Effector CD4-positive, alpha-beta T cell (primary cell): Measurements from ENCODE around the gene CFD.
"Not testable (repeated sequence)": the region's sequence is repeated elsewhere in the genome, so short reads cannot be mapped to it uniquely, and the experiment has no call there.

Source experiments
- DNase-seq: peaks from one replicate; pipeline ENCODE4 v3.0.0-alpha.2; 2020

CFD gene

DNA sequence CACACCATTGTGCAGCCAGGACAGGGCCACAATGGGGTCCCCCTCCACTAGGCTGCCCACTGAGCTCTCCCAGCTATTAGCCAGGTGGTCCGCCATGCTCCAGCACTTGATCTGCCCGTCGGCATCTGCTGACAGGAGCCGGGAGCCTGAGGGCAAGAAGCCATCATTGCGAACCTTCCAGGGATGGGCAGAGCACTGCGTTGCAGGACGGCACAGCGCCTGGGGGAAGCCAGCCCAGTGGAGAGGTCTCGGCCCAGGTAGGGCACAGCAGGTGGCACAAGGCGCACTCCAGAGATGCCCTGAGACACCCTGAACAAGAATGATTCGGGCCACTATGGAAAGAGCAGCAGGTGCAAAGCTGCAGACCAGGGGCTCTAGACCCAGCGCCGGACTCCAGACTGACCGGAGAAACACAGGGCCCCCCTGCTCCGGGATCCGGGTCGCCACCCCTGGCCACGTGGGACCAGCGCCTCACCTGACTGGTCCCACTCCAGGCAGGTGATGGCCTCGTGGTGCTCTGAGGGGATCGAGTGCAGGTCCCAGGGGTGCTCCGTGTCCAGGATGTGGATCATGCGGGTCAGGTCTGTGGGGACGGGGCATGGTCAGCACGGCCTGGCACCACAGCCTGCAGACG lies 30.3 kb downstream of the CFD start:
- DNase-seq, result no peak

DNA sequence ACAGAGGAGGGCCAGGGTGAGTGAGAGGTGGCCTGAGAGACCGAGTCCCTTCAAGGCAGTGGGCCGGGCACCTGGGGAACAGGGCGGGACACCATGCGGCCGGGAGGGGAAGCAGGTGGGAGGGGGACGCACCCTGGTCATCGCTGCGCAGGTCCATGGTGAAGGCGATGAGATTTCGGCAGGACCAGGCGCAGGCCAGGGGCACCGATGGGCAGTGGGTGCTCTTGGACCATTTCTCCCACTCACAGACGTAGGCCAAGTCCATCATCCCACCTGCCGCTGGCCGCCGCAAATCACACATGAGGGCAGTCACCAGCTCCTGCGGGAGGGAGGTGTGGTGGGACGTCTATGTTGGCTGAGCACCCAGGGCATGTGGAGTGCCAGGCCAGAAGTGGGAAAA lies 31.4 kb downstream of the CFD start:
- no peak for DNase-seq

DNA sequence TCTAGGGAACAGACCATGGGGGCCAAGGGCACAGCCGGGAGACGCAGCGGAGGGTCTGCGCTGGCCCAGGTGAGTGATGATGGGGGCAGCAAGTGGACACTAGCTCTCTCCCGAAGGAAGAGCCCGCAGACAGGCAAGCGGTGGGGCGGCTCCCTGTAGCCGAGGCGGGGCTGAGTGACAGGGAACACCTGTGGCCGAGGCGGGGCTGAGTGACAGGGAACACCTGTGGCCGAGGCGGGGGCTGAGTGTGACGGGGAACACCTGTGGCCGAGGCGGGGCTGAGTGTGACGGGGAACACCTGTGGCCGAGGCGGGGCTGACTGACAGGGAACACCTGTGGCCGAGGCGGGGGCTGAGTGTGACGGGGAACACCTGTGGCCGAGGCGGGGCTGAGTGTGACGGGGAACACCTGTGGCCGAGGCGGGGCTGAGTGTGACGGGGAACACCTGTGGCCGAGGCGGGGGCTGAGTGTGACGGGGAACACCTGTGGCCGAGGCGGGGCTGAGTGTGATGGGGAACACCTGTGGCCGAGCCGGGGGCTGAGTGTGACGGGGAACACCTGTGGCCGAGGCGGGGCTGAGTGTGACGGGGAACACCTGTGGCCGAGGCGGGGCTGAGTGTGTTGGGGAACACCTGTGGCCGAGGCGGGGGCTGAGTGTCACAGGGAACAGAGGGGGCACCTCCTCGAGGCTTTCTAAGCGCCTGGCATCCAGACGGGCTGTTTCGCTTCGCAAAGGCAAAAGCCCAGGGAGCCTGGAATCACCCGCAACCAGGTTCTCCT lies 32.1 kb downstream of the CFD start:
- DNase-seq, result not testable (repeated sequence)

DNA sequence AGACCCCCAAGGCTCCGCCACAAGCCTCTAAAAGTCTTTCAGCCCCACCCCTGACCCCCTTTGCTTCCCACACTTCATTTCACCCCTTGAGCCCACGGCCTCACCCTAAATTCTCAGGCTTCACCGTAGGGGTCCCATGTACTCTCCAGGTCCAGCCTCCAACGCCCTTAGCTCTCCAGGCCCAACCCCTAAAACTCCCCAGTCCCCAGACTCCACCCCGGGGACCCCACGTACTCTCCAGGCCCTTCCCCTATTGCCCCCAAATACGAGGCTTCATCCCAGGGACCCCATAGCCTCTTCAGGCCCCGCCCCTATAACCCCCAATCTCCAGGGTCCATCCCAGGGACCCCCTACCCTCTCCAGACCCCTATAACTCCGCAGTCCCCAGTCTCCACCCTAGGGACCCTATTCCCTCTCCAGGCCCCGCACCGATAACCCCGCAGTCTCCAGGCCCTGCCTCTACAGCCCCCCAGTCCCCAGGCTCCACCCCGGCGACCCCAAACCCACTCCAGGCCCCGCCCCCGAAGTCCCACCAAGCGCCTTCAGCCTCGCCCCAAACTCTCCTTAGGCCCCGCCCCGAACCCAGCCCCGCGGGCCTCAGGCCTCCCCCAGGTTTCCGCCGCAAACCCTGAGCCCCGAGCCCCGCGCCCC lies 32.9 kb downstream of the CFD start:
- no peak for DNase-seq

DNA sequence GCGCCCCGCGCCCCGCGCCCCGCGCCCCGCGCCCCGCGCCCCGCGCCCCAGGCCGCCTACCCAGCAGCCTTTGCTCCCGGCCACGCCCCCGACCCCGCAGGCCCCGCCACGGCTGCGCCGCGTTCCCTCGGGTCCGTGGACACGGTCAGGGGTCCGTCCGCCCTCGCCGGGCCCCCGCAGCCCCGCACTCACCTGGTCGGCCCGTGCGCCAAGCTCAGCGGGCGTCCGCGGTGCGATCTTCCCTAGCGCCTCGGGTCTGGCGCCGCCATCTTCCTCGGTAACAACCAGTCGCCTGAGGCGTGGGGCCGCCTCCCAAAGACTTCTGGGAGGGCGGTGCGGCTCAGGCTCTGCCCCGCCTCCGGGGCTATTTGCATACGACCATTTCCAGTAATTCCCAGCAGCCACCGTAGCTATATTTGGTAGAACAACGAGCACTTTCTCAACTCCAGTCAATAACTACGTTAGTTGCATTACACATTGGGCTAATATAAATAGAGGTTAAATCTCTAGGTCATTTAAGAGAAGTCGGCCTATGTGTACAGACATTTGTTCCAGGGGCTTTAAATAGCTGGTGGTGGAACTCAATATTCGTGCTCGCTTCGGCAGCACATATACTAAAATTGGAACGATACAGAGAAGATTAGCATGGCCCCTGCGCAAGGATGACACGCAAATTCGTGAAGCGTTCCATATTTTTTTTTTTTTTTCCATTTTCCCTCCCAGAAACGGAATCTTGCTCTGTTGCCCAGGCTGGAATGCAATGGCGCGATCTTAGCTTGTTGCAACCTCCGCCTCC lies 33.6 kb downstream of the CFD start, which contains the start of the genes MED16 and RNU6-9:
MED16 (minus strand) TSS at position 294 of the 796 bp plus-strand sequence. CDS start 2,056 bp downstream, outside the sequence.
RNU6-9 (plus strand) TSS at position 591 of the 796 bp plus-strand sequence.
- DNase-seq, result peak; percentile 87

DNA sequence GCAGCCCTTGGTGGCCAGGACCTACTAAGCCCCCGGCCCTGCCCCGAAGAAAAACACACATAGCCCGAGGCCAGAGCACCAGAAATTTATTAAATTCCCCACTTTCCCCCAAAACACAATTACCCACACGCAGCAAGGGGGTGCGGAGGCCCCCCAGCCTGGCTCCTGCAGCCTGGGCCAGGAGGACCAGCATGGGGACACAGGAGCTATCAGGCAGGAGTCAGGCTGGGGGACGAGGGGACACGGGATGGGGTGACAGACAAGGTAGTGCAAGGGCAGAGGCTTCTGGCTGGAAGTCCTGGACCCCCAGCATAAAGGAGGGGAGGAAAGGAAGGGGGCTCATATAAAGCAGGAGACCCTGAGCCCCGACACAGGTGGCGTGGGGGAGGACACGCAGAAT lies 37.0 kb downstream of the CFD start:
- DNase-seq, result no peak

DNA sequence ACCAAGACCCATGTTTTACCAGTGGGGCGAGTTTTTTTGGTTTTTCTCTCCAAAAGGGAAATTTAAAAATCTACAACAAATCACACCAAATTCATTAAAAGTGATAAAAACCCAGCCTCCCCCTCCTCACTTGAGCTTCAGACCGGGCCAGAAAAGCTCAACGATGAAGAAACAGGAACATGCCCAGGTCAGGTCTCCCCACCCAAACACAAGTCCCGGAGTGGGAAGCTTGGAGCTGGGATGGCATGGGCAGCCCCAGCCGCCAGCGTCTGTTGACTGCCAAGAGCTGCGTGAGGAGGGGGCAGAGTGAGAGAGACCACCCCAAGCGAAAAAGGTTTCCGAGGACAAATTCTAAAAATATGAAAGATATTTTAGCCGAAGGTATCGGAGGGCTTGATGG lies 37.5 kb downstream of the CFD start:
- no peak for DNase-seq

DNA sequence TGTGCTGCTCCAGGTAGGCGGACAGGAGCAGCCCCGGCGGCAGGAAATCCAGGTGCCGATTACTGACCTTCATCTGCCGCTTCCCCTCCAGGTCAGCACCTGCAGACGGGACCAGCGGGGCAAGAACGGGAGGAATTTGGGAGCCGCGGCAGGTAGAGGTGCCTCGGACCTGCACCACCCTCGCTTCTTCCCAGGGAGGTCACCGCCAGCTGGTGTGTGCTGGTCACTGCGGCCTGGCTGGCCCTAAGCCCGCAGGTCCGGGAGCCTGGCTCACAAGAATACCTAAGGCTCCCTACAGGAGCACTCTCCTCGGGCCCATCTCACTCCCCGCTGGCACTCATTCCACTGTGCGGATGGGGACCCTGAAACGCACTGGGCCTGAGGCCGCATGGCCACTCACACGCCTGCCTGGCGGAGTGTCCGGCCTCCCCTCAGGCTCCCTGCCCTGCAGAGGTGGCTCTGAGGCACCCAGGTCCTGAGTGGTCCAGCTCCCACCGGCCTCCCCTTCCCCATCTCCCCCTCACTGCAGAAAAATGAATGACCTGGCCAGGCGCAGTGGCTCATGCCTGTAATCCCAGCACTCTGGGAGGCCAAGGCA lies 38.1 kb downstream of the CFD start:
- DNase-seq, result no peak

DNA sequence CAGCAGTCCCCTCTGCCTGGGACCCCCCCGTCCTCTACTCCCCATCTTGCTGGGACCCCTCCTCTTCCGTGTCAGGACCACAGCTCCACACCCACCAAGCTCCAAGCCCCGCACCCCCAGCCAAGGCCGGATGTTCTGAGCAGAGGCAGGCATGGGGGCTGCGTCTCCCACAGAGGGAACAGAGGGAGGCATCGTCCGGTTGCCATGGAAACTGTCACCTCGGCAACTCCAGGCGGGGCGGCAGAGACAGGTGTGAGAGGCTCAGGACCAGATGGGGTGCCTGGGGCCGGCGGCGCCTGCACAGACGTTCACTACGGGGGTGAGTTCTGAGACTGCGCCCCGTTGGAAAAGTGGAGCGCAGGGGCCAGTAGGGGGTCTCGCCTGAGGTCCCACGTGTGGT lies 39.2 kb downstream of the CFD start:
- no peak for DNase-seq

DNA sequence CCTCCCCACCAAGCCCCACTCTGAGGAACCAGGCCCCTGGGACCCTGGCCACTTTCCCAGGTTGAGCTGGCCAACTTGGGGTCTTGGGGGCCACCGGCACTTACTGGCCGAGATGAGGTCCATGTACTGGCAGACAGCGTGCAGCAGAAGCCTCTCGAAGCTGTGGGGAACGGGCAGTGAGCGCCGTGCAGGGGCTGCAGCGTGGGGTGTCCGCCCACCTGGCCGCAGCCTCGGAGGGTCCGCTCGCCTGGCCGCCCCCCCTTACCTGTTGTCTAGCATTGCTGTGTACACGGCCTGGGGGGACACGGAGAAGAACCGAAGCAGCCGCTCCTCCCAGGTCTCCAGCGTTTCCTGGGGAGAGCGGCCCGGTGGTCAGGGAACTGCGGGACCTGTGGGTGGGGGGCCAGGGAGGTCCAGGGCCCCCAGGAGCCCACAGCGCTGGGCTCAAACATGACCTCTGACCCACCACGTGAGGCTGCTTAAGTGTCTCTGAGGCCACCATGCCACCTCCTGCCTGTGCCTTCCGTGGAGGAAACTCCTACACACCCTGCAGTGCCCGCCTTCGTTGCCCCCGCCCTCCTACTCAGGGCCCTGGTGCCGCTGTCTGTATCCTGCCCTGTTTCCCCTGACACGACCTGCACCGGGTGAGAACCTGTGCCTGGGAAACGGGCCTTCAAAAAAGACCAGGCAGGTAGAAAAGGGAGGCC lies 40.0 kb downstream of the CFD start:
- no peak for DNase-seq

DNA sequence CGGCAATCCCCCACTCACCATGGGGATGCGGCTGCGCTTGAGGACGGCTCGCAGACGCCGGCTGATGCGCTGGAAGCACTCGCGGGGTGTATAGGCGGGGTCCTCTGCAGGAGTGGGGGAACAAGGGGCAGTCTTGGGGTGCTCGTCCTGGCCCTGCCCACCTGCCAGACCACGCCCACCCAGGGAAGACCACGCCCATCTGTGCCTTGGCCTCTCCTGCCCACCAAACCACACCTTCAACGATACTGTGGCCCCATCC lies 40.5 kb downstream of the CFD start:
- no peak for DNase-seq

DNA sequence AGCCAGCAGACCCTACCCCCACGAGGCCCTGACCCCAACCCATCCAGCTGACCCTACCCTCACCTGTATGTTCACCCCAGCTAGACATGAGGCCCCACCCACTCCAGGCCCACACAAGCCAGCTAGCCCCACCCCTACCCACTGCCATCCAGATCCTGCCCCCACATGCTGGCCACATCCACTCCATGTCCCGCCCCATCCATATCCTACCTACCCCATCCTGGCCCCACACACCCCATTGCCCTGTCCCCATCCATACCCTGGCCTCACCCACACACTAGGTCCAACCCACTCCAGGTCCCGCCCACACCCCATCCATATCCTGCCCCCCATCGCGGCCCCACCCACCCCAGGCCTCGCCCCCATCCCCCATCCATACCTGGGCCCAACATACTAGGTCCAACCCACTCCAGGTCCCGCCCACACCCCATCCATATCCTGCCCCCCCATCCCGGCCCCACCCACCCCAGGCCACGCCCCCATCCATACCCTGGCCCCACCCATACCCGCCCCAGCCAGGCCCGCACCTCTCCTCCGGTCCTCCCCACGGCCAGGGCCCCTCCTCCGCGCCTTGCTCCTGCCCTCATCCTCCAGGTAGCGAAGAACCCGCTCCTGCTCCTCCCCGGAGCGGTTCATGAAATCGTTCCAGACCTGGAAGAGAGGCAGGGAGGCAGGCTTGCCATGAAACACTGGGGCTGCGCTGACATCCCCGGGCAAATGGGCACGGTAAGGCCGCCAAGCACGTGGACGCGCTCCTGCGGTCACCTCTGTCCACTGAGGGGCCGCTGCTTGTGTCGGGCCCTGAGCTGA lies 41.0 kb downstream of the CFD start:
- DNase-seq, result no peak

DNA sequence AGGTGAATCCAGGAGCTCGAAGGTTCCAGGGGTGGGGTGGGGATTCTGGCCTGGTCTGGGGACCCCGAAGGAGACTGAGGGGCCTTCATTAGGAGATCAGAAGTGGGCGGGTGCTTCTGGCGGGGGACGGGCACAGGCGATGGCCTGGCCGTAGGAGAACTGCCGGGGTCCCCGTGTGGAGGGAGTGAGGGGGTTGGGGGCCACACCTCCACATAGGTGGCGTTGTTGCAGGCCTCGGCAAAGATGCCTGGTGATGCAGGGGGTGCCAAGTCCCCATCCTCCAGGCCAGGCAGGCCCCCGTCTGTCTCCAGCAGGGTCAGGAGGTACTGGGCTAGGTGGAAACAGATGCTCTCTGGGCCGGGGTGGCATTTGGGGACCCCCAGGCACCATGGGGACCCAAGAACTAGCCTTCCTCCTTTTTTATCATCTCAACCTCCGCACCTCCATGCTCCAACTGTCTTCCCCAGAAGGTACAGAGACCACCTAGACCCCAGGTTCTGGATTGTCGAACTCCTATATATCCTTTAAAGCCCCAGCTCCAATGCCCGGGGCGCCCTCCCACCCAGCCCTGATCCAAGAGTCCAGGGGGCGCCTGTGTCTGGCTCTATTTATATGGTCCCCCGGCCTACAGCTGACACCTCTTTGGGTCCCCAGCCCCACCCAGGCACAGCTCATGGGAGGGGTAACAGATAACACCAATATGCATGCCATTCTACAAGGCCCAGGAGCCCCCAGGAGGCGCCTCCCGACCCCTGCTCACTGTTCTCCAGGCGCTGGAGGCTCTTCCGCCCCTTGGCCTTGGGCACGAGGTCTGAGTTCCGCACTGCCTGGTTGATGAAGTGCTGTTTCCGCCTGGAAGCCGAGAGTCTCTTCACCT lies 42.0 kb downstream of the CFD start:
- no peak for DNase-seq

DNA sequence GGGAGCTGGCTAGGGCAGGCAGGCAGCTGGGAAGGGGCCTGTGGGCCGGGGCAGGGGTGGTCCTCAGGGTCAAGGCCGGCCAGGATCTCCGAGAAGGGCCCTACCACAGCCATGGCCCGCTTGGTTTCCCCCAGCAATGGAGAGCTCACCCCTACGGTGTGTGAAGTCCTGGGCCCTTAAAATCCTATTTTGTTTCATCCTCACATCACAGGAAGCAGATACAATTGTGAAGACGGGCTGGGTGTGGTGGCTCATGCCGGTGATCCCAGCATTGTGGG lies 42.6 kb downstream of the CFD start:
- DNase-seq, result no peak

DNA sequence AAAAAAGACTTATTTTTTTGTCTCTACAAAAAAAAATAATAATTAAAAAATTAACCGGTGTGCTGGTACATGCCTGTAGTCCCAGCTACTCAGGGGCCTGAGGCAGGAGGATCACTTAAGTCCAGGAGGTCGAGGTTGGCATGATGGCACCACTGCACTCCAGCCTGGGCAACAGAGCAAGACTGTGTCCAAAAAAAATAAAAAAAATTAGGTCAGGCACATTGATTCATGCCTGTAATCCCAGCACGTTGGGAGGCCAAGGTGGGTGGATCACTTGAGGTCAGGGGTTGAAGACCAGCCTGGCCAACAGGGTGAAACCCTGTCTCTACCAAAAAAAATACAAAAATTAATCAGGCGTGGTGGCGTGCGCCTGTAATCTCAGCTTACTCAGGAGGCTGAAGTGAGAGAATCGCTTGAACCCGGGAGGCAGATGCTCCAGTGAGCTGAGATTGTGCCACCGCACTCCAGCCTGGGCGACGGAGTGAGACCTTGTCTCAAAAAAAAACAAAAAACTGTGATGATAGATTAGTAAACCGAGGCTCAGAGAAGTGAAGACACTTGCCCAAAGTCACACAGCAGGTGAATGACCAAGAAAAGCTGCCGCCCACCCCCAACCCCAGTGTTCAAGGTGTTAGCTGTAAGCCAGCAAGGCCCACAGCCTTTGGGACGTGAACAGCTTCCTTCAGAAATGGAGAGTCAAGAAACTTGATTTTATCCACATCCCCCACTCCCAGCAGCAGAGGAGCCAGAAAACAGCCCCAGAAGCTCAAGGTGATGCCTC lies 43.2 kb downstream of the CFD start:
- DNase-seq, result no peak

DNA sequence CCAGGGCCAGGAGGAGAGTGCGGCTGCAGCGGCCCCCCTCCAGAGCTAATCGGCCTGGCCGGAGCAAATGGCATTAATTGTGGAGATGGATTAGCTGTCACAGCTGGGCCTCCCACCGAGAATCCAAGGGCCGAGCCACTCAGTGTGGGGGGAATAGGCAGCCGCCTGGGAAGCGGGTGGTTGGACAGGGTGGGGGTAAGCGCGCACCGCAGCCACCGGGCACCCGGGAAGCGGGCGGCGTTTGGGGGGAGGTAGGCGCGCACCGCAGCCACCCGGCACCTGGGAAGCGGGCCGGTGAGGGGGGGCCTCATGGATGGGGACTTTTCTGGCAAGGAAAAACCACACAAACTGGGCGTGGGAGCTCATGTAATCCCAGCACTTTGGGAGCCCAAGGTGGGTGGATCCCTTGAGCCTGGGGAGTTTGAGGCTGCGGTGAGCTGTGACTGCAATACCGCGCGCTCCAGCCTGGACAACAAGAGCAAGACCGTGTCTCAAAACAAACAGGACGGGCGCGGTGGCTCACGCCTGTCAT lies 43.9 kb downstream of the CFD start:
- no peak for DNase-seq

DNA sequence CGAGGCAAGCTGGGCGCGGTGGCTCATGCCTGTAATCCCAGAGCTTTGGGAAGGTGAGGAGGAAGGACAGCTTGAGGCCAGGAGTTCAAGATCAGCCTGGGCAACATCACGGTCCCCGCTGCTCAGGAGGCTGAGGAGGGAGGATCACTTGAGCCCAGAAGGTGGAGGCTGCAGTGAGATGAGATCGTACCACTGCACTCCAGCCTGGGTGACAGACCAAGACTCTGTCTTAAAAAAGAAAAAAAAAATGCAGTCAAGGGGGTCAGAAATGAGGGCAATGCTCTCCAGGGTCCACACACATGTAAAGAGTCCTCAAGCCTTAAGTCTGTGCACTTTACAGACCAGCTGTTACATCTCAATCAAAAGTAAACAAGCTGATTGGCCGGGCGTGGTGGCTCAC lies 45.1 kb downstream of the CFD start:
- no peak for DNase-seq

DNA sequence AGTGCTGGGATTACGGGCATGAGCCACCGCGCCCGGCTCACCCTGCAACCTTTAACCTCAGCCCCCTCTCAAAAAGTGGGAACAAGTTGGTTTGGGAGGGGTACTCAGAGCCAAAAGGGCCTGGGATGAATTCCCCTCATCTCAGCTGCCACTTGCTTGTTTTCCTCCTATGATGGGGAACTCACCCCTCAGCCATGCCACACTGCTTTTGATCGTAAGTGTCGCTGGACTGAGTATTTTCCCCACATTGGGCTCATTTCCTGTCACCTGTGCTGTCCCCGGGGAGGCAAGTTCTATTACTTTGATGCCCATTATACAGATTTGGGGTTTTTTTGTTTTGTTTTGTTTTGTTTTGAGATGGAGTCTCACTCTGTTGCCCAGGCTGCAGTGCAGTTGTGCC lies 47.0 kb downstream of the CFD start:
- no peak for DNase-seq

DNA sequence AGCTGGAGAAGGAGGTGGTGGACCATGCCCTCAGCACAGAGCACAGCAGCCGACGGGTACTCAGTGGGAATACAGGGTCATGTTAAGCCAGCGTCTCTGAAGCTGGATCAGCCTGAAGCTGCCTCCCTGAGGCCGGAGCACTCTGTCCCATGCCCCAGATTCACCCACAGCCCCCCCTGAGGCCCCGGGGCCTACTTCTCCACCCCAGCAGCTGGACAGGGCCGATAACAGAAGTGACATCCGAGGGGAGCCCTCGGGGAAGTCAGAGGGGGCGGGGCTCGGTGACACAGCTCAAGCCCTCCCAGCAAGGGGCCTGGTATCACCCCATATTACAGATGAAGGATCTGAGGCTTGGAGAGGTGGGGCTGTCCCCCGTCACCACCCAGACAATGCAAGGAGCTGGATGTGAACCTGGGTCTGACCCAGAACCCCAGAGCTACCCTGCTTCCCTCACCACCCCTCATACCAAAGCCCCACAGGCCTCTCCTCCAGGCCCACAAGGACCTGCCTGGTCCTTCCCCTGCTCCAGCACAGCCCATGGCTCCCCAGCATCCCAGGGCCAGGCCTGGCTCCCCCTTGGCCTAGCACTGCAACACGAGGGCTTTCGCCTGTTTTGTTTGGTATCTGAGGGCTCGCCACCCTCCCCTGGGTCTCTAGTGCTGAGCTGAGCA lies 47.9 kb downstream of the CFD start:
- DNase-seq, result no peak
